GM12878 (cell line): ENCODE measurements around the gene SORL1. TPM values are rescaled to one million over a fixed set of nuclear protein-coding genes. Genes with fewer than 3 reads are reported as not detected.

ENCODE experiments used
- ATAC-seq: fragments of 200-7000 bp; cut with Tn5 transposase; 3 replicates; pipeline ENCODE4 v1.9.1; 2020; ENCODE audit warnings: mild to moderate bottlenecking, moderate library complexity
- BruUV-seq: library from RNA; stranded (reverse); fragments of 400-500 nt; replicated peaks from 2 replicates; lab custom pipeline; 2021; lab: Mats Ljungman, UMichigan
- CTCF ChIA-PET: fragments of 300-600 bp; sonication (Branson Sonifier 250); formaldehyde crosslinking; extraction: SDS; loops from one replicate; lab custom pipeline; 2021; ENCODE audit warnings: inconsistent platforms; lab: Yijun Ruan, JAX
- POLR2A ChIA-PET: fragments of 350-600 bp; formaldehyde crosslinking; extraction: SDS; loops from one replicate; lab custom pipeline; 2021; ENCODE audit warnings: inconsistent platforms; lab: Charles Lee
- RAD21 ChIA-PET: fragments of 300-600 bp; sonication (Branson Sonifier 250); formaldehyde crosslinking; loops from one replicate; lab custom pipeline; 2023; ENCODE audit warnings: antibody characterized with exemption; ENCODE audit not compliant: unreplicated experiment; lab: Charles Lee
- SMC1A ChIA-PET: fragments of 300-600 bp; sonication (Branson Sonifier 250); formaldehyde crosslinking; loops from one replicate; lab custom pipeline; 2023; ENCODE audit not compliant: unreplicated experiment, uncharacterized antibody; lab: Charles Lee
- DNase-seq: peaks from one replicate; pipeline ENCODE4 v3.0.0-alpha.2; 2011; ENCODE audit warnings: low read depth, low spot score
- FAIRE-seq: peaks from 3 replicates; lab custom pipeline; 2011; peaks lifted over from hg19 to GRCh38; lab: Jason Lieb, UNC
- H2AFZ ChIP-seq: 2 replicates; pipeline ENCODE4 v1.6.0; 2011; ENCODE audit warnings: low read depth, low read length, control low read depth; ENCODE audit not compliant: control insufficient read depth
- H3K27ac ChIP-seq: 2 replicates; pipeline ENCODE4 v1.5.1; 2011; ENCODE audit warnings: control low read depth; ENCODE audit not compliant: control insufficient read depth, insufficient read depth
- H3K27me3 ChIP-seq, 2 experiments: replicated peaks in 1 of 2; 2 replicates each; pipeline versions ENCODE4 v1.6.0 to v1.6.1; 2011; ENCODE audit warnings: low read length in 1 of 2; ENCODE audit not compliant: control insufficient read depth in 2 of 2, insufficient read depth in 2 of 2
- H3K36me3 ChIP-seq, 2 experiments: 2 replicates each; pipeline ENCODE4 v1.5.1; 2011; ENCODE audit warnings: low read length in 1 of 2; ENCODE audit not compliant: control insufficient read depth in 2 of 2, insufficient read depth in 2 of 2
- H3K4me1 ChIP-seq: 2 replicates; pipeline ENCODE4 v1.6.1; 2011; ENCODE audit warnings: mild to moderate bottlenecking, low read length, moderate library complexity, mixed read lengths; ENCODE audit not compliant: control insufficient read depth, insufficient read depth
- H3K4me2 ChIP-seq: 2 replicates; pipeline ENCODE4 v1.6.0; 2011; ENCODE audit warnings: control low read depth; ENCODE audit not compliant: control insufficient read depth, insufficient read depth
- H3K4me3 ChIP-seq: fragments of 200-600 bp; sonication (generic); 2 replicates; pipeline ENCODE4 v1.5.1; 2016
- H3K79me2 ChIP-seq: 2 replicates; pipeline ENCODE4 v1.6.0; 2011; ENCODE audit warnings: low read length; ENCODE audit not compliant: control insufficient read depth, insufficient read depth
- H3K9ac ChIP-seq: 2 replicates; pipeline ENCODE4 v1.8.0; 2011; ENCODE audit warnings: low read length, control low read depth, mixed read lengths; ENCODE audit not compliant: control insufficient read depth, insufficient read depth
- H3K9me3 ChIP-seq: replicated peaks from 3 replicates; pipeline ENCODE4 v1.5.1; 2011; ENCODE audit warnings: mild to moderate bottlenecking, low read length; ENCODE audit not compliant: control insufficient read depth, insufficient read depth
- H4K20me1 ChIP-seq: 2 replicates; pipeline ENCODE4 v1.6.0; 2011; ENCODE audit not compliant: control insufficient read depth, insufficient read depth
- ATF7 ChIP-seq: fragments of 450-650 bp; IDR thresholded peaks from 2 replicates; pipeline ENCODE4 v1.6.1; 2016; ENCODE audit warnings: low read depth, mild to moderate bottlenecking
- BACH1 ChIP-seq: fragments of 450-650 bp; IDR thresholded peaks from 2 replicates; pipeline ENCODE4 v1.6.1; 2017; ENCODE audit warnings: mild to moderate bottlenecking, borderline replicate concordance
- CEBPB ChIP-seq, 2 experiments: fragments of 150-350 bp in 1 of 2; IDR thresholded peaks; 2 replicates each; pipeline ENCODE4 v1.6.1; 2012 to 2014; ENCODE audit warnings: low read depth in 2 of 2, low read length in 2 of 2, borderline replicate concordance in 1 of 2, inconsistent platforms in 1 of 2
- E2F8 ChIP-seq: fragments of 450-650 bp; IDR thresholded peaks from 2 replicates; pipeline ENCODE4 v1.6.1; 2018; ENCODE audit warnings: mild to moderate bottlenecking, low read depth, moderate library complexity; ENCODE audit not compliant: partially characterized antibody
- FOXK2 ChIP-seq: fragments of 450-650 bp; IDR thresholded peaks from 2 replicates; pipeline ENCODE4 v1.6.1; 2017; ENCODE audit warnings: mild to moderate bottlenecking, moderate library complexity
- JUND ChIP-seq: IDR thresholded peaks from 2 replicates; pipeline ENCODE4 v1.6.1; 2012; ENCODE audit warnings: low read depth, mild to moderate bottlenecking, low read length, improper control_type of control experiment, moderate library complexity
- KLF5 ChIP-seq: fragments of 450-650 bp; IDR thresholded peaks from 2 replicates; pipeline ENCODE4 v1.6.1; 2014; ENCODE audit warnings: mild to moderate bottlenecking; ENCODE audit not compliant: partially characterized antibody
- NFIC ChIP-seq: IDR thresholded peaks from 2 replicates; pipeline ENCODE4 v1.6.1; 2012; ENCODE audit warnings: low read depth, mild to moderate bottlenecking, inconsistent platforms, low read length, moderate library complexity
- POU2F2 ChIP-seq: IDR thresholded peaks from 3 replicates; pipeline ENCODE4 v1.6.1; 2011; ENCODE audit warnings: low read depth, mild to moderate bottlenecking, low read length, borderline replicate concordance
- RBBP5 ChIP-seq: fragments of 200-600 bp; sonication (generic); conservative IDR thresholded peaks from 2 replicates; pipeline ENCODE4 v1.6.1; 2016
- RCOR1 ChIP-seq: conservative IDR thresholded peaks from 2 replicates; pipeline ENCODE4 v1.6.1; 2012; ENCODE audit warnings: low read depth, low read length, improper control_type of control experiment
- WGBS: methylation state at CpG from one replicate; pipeline ENCODE4 v1.1.6; 2016; ENCODE audit warnings: low lambda C conversion rate; ENCODE audit not compliant: insufficient replicate concordance, insufficient coverage; ENCODE audit errors: missing lambda C conversion rate; 5-methylcytosine and 5-hydroxymethylcytosine counted together
- in situ Hi-C: fragments of 300-500 bp; cut with MboI; formaldehyde crosslinking; loops from 9 replicates; pipeline ENCODE4 v1.14.3; 2018; ENCODE audit warnings: mixed read lengths
- intact Hi-C: fragments of 100-400 bp; cut with micrococcal nuclease; formaldehyde crosslinking; loops from one replicate; pipeline ENCODE4 v1.14.2; 2022; ENCODE audit not compliant: unreplicated experiment
- polyA plus RNA-seq, 11 experiments: library from polyadenylated mRNA; depleted of rRNA in 4 of 11; unstranded in 6 of 11; stranded (reverse) in 5 of 11; fragments of >200 nt; fragmentation: Nextera tagmentation in 4 of 11; fragmentation: Illumina TruSeq in 1 of 11; extraction: Ambion mirVana in 4 of 11; extraction: Trizol in 1 of 11; gene quantifications; 1 replicate in 1 of 11; 2 replicates in 10 of 11; pipeline versions ENCODE4 v1.2.1 to v1.2.3, GENCODE V29; 2011 to 2016; ENCODE audit warnings: inconsistent platforms in 2 of 11, missing spikeins in 2 of 11, low read depth in 1 of 11
- total RNA-seq, 4 experiments: library from RNA; depleted of rRNA in 3 of 4; stranded (reverse); fragments of >200 nt in 3 of 4; fragmentation: Illumina TruSeq in 1 of 4; extraction: Trizol in 1 of 4; gene quantifications; 2 replicates each; pipeline versions ENCODE4 v1.2.1 to v1.2.3, GENCODE V29; 2013 to 2021

The SORL1 gene
- total and polyA plus RNA-seq, 10 of the 15 experiments (the other 5 are each of a cell fraction or from before 2014, with no cell fraction given), result 20.2 to 107 (median 59.9) TPM

DNA sequence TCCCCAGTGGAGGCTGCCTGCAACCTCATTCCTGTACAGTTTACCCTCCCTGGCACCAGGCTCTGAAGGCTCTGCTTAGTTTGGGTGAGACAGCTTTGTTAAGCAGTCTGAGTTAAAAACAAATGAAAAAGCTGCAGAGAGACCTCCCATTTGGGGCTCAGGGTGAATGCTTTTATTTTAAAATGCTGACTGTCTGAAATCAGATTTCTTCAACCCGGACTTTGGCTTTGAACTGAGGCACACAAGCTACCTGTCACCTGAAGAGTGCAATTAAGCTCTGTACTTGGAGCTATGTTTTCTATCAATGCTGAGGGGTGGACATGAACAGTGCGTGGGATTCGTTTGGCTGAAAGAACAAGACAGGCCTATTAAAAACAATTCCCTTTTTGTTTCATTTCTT is 218.2 kb downstream of the SORL1 start:
- Histone ChIP-seq H3K4me2 (no peak overlapping the region), H3K9me3 (no peaks in the 10 kb centered on the region; the same call in 2 of the 3 replicates), H3K4me1 (no peaks in the 10 kb centered on the region), H4K20me1 (no peaks in the 10 kb centered on the region), H3K27ac (no peak overlapping the region), H2AFZ (no peak overlapping the region), H3K9ac (no peak overlapping the region), H3K79me2 (no peaks in the 10 kb centered on the region), H3K36me3 (no peaks in the 10 kb centered on the region), H3K4me3 (no peak overlapping the region), H3K27me3 (peaks cover 0 to 2% of the 10 kb centered on the region in 2 experiments; a peak in 1 of 4 replicates)
- ChIA-PET CTCF (interaction anchor here (0.7 kb wide), 1 partner anchor 16 kb away, joined by 4 read pairs; no protein-coding TSS in a partner anchor), POLR2A (interaction anchor here (0.6 to 0.7 kb wide), 3 partner anchors 13 to 174 kb away, joined by 3 to 5 read pairs (median 4); no protein-coding TSS in a partner anchor), RAD21 (interaction anchor here (0.7 kb wide), 1 partner anchor 917 kb away, joined by 4 read pairs; no protein-coding TSS in a partner anchor), SMC1A (interaction anchor here (1.7 kb wide), 1 partner anchor 15 kb away, joined by 6 read pairs; no protein-coding TSS in a partner anchor)
- FAIRE-seq, result no peak
- WGBS, result 15% methylated on average over 3 of the region's 3 CpGs
- in situ Hi-C loops (no loop called here), intact Hi-C loops (no loop called here)
- no peak for DNase-seq
- BruUV-seq, result no TSS peak
- no peak for TF ChIP-seq E2F8
- TF ChIP-seq FOXK2, result no peak
- no peak for TF ChIP-seq RCOR1
- TF ChIP-seq POU2F2, result no peak
- TF ChIP-seq ATF7, result no peak
- no peak for TF ChIP-seq NFIC
- no peak for TF ChIP-seq BACH1
- TF ChIP-seq KLF5, result no peak
- no peak for TF ChIP-seq JUND
- TF ChIP-seq CEBPB (IDR thresholded peaks at IDR 0.05; ENCODE audit: borderline replicate concordance in 1 of 2, low read depth in 2 of 2, low read length in 2 of 2), result no peak
- no peak for TF ChIP-seq RBBP5
- ATAC-seq, result no peak
